GM06990 (cell line): ENCODE results near the gene SOX11.

Source experiments
- DNase-seq: peaks from one replicate; pipeline ENCODE4 v3.0.0-alpha.2; 2011; ENCODE audit not compliant: insufficient read length; ENCODE audit errors: extremely low read depth
- H3K27me3 ChIP-seq: replicated peaks from 2 replicates; pipeline ENCODE4 v1.6.0; 2011; ENCODE audit warnings: low read length; ENCODE audit not compliant: control insufficient read depth, insufficient read depth
- H3K36me3 ChIP-seq: 2 replicates; pipeline ENCODE4 v1.5.1; 2011; ENCODE audit warnings: low read length; ENCODE audit not compliant: control insufficient read depth, insufficient read depth
- H3K4me3 ChIP-seq: replicated peaks from 2 replicates; pipeline ENCODE4 v1.5.1; 2011; ENCODE audit warnings: low read depth, mild to moderate bottlenecking, control low read depth, low read length
- CTCF ChIP-seq: IDR thresholded peaks from 2 replicates; pipeline ENCODE4 v1.5.1; 2011; ENCODE audit warnings: low read length, control low read depth, mild to moderate bottlenecking, inconsistent platforms; ENCODE audit not compliant: insufficient read depth, poor library complexity, severe bottlenecking

SOX11 gene

GRCh38 chr2:5705490-5705889 is 13.3 kb downstream of the SOX11 start:
- no peak for DNase-seq
- Histone ChIP-seq H3K4me3 (no peak overlapping the region), H3K36me3 (no peaks in the 10 kb centered on the region), H3K27me3 (no peaks in the 10 kb centered on the region)
- no peak for TF ChIP-seq CTCF

DNA sequence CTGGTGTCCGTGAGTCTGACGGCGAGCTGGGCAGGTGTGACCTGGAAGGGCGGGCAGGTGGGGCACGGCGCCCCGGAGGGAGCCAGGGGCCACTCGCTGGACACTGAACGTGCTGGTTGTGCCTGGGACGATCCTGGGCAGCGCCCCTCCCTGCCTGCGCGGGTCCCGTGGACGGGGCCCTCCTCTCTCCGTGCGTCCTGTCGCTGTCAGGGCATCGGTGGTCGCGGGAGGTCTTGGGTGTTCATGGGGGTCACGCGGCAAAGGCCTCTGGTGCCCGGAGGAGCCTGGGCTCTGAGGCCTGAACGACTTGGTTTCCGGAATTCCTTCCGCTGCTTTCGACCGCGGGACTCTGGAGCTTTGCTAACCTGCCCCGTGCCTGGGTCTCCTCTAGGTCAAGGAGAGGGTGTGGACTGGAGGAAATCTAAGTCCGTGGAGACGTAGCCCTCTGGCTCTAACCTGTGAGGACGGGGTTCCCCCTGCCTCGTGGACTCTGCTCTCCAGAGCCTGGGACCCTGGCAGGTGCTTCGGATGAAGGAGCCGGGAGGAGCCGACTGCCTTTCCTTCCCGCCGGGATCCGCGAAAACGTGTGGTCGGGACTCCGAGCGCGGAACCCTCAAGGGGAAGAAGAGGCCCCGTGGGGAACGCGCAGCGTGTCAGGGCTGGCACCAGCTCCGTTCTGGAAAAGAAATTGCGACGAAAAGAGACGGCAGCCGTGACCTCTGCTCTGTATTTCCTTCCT is 14.7 kb downstream of the SOX11 start:
- Histone ChIP-seq H3K27me3 (no peaks in the 10 kb centered on the region), H3K36me3 (no peaks in the 10 kb centered on the region), H3K4me3 (no peak overlapping the region)
- DNase-seq: no peak
- no peak for TF ChIP-seq CTCF

- no peaks in the 10 kb centered on the region for H3K36me3 ChIP-seq
- no peak overlapping the region for H3K4me3 ChIP-seq
- TF ChIP-seq CTCF: no peak
- no peaks in the 10 kb centered on the region for H3K27me3 ChIP-seq
- DNase-seq: no peak
These were observed 18.4 kb downstream of the SOX11 start for GRCh38 chr2:5710615-5711014.

- TF ChIP-seq CTCF: no peak
- no peak overlapping the region for H3K4me3 ChIP-seq
- no peaks in the 10 kb centered on the region for H3K36me3 ChIP-seq
- DNase-seq: no peak
- H3K27me3 ChIP-seq: no peaks in the 10 kb centered on the region
These were observed 20.9 kb downstream of the SOX11 start for GRCh38 chr2:5713101-5713500.

- Histone ChIP-seq H3K27me3 (no peaks in the 10 kb centered on the region), H3K36me3 (no peaks in the 10 kb centered on the region), H3K4me3 (no peak overlapping the region)
- TF ChIP-seq CTCF: no peak
- DNase-seq: no peak
These were observed 27.6 kb downstream of the SOX11 start for GRCh38 chr2:5719629-5720334.
